T-cell (primary cell): ENCODE data around the gene MYLIP. TPM values are rescaled to one million over a fixed set of nuclear protein-coding genes. Genes with fewer than 3 reads are reported as not detected.

Source experiments
- ATAC-seq, 4 experiments: fragments of 200-7000 bp in 3 of 4; fragments of 150-1000 bp in 1 of 4; cut with Tn5 transposase; replicated peaks in 1 of 4; 1 replicate in 3 of 4; 2 replicates in 1 of 4; pipeline ENCODE4 v1.10.0; 2021; ENCODE audit warnings: moderate library complexity in 3 of 4, mild to moderate bottlenecking in 2 of 4, moderate number of reproducible peaks in 1 of 4
- CTCF ChIA-PET, 2 donors: fragments of 300-600 bp; sonication (Branson Sonifier 250); formaldehyde crosslinking; loops; one replicate each; lab custom pipeline; 2022; ENCODE audit warnings: antibody characterized with exemption in 2 of 2; lab: Charles Lee
- POLR2A ChIA-PET, 2 donors: fragments of 300-600 bp; sonication (Branson Sonifier 250); formaldehyde crosslinking; loops; one replicate each; lab custom pipeline; 2022; ENCODE audit warnings: antibody characterized with exemption in 2 of 2; lab: Charles Lee
- DNase-seq, 35 experiments: peaks; one replicate each; pipeline versions ENCODE4 v3.0.0 to v3.0.0-alpha.2; 2013 to 2023
- H3K27ac ChIP-seq: one replicate; pipeline ENCODE4 v1.5.1; 2013; ENCODE audit warnings: low read length
- H3K27me3 ChIP-seq, 2 experiments: replicated peaks in 1 of 2; 1 replicate in 1 of 2; 2 replicates in 1 of 2; pipeline versions ENCODE4 v1.6.1 to v1.7.0; 2013; ENCODE audit warnings: low read length in 1 of 2, mixed read lengths in 1 of 2; ENCODE audit not compliant: control insufficient read depth in 2 of 2, insufficient read depth in 2 of 2; ENCODE audit errors: extremely low read depth in 1 of 2
- H3K36me3 ChIP-seq, 2 donors: 1 replicate in 1 of 2; 2 replicates in 1 of 2; pipeline versions ENCODE4 v1.6.1 to v1.7.0; 2013; ENCODE audit warnings: low read length in 1 of 2; ENCODE audit not compliant: control insufficient read depth in 2 of 2, insufficient read depth in 1 of 2; ENCODE audit errors: extremely low read depth in 1 of 2
- H3K4me1 ChIP-seq, 2 experiments: 1 replicate in 1 of 2; 2 replicates in 1 of 2; pipeline versions ENCODE4 v1.6.1 to v1.7.0; 2013; ENCODE audit warnings: low read length in 2 of 2, mixed read lengths in 1 of 2; ENCODE audit not compliant: insufficient read depth in 2 of 2, control insufficient read depth in 1 of 2; ENCODE audit errors: extremely low read depth in 1 of 2
- H3K4me3 ChIP-seq, 2 donors: 1 replicate in 1 of 2; 2 replicates in 1 of 2; pipeline versions ENCODE4 v1.5.1 to v1.7.0; 2013; ENCODE audit warnings: mild to moderate bottlenecking in 2 of 2, low read length in 1 of 2, moderate library complexity in 1 of 2; ENCODE audit not compliant: control insufficient read depth in 1 of 2; ENCODE audit errors: extremely low read depth in 1 of 2
- H3K9me3 ChIP-seq: 2 replicates; pipeline ENCODE4 v1.7.0; 2013
- H3K27ac Mint-ChIP-seq, 2 donors: one replicate each; pipeline ENCODE4 v1.8.0; 2020 to 2021; ENCODE audit warnings: mild to moderate bottlenecking in 2 of 2, mixed read lengths in 2 of 2
- H3K27me3 Mint-ChIP-seq, 2 donors: one replicate each; pipeline ENCODE4 v1.8.0; 2021 to 2022; ENCODE audit warnings: mixed read lengths in 2 of 2
- H3K36me3 Mint-ChIP-seq: one replicate; pipeline ENCODE4 v1.8.0; 2021; ENCODE audit warnings: mixed read lengths
- H3K4me1 Mint-ChIP-seq, 3 donors: one replicate each; pipeline ENCODE4 v1.8.0; 2020 to 2022; ENCODE audit warnings: mixed read lengths in 3 of 3, mild to moderate bottlenecking in 1 of 3
- H3K4me3 Mint-ChIP-seq, 3 donors: one replicate each; pipeline ENCODE4 v1.8.0; 2020 to 2022; ENCODE audit warnings: mild to moderate bottlenecking in 3 of 3, mixed read lengths in 3 of 3, moderate library complexity in 3 of 3
- H3K9me3 Mint-ChIP-seq, 3 donors: one replicate each; pipeline ENCODE4 v1.8.0; 2020 to 2022; ENCODE audit warnings: mixed read lengths in 3 of 3
- WGBS: methylation state at CpG from one replicate; pipeline ENCODE4 v1.1.5; 2013; ENCODE audit warnings: missing lambda C conversion rate; ENCODE audit not compliant: insufficient coverage; 5-methylcytosine and 5-hydroxymethylcytosine counted together
- total RNA-seq, 35 experiments: library from RNA in 6 of 35; stranded (reverse) in 6 of 35; fragments of 120-200 nt in 1 of 35; gene quantifications; one replicate each; pipeline versions ENCODE4 v1.2.1 to v1.2.4 and lab custom pipeline; 2013 to 2026

Gene MYLIP
- total RNA-seq, 5 donors from 2014 or later (not counting 1 experiment from before 2014, with no cell fraction given), result 18.4 to 210 (median 19.9) TPM

DNA sequence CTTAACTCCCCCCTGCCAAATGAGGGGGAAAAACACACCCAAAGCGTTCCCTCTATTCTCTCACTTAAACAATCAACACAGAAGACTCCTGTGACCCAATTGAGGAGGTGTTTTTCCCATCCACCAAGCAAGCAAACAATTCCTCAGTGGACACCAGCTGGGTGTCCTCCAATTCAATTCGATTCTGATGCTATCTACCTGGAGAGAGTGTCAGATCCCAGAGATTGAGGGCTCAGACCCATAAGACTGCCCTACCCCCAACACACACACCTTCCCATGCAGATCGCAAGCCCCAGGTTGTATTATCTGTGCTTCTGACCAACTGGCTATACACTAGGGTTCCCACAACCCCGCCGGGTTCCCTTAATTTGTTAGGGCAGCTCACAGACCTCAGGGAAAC, 36.8 kb downstream of the MYLIP start:
- Histone ChIP-seq H3K36me3 (no peaks in the 10 kb centered on the region), H3K27me3 (no peaks in the 10 kb centered on the region), H3K4me3 (no peak overlapping the region), H3K27ac (no peak overlapping the region), H3K4me1 (peaks cover 2 to 11% of the 10 kb centered on the region in 2 experiments), H3K9me3 (no peaks in the 10 kb centered on the region)
- no CpG with 5 or more reads among the region's 5 CpGs for WGBS
- no peak overlapping the region for H3K27ac Mint-ChIP-seq
- no peak overlapping the region for H3K4me3 Mint-ChIP-seq
- ChIA-PET CTCF (interaction anchor here in 1 of 2 donors (1.9 kb wide), 1 partner anchor 30 kb away, joined by 4 read pairs; no protein-coding TSS in a partner anchor), POLR2A (no interaction called here)
- no peaks in the 10 kb centered on the region for H3K36me3 Mint-ChIP-seq
- H3K4me1 Mint-ChIP-seq, result peaks cover 32 to 40% (median 33%) of the 10 kb centered on the region in 3 donors
- H3K9me3 Mint-ChIP-seq, result no peaks in the 10 kb centered on the region
- ATAC-seq (no peak), DNase-seq (no peak)
- H3K27me3 Mint-ChIP-seq, result peaks cover 0 to under 1% of the 10 kb centered on the region in 2 donors

DNA sequence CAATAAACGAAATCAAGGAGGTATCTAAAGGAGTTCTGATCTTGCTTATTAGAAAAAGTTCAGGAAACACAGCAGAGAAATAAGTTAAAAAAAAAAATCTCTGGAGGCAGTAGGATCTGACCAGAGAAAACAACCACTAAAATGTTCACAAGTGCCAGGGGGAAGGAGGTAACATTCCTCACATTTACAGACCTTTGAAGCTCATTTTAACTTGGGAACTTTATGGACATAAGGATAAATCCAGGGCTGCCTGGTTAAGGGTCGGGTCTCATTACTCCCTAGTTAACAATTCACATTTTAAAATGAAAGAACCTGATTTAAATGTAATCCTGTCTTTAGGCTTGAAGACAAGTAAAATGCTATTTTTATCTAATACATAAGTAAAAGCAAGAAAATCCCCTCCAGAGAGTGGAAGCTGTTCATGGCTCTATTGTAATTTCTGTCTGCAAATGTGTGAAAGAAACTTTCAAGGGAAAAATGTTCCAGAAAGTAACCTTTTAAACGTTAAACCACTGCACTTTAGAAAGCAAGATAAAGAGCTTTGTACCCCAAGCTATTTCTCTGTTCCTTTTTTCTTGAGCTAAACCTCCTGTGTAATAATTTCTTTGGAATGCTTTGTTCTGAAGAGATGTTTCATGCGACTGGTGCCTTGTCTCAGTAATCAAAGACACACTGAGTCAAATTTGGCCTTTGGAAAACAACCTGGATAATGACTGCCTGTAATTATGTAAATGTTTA, 38.2 kb downstream of the MYLIP start:
- H3K9me3 ChIP-seq, result no peaks in the 10 kb centered on the region
- peaks cover 25 to 34% (median 28%) of the 10 kb centered on the region in 3 donors for H3K4me1 Mint-ChIP-seq
- no peaks in the 10 kb centered on the region for H3K36me3 ChIP-seq
- peaks cover 0 to 6% of the 10 kb centered on the region in 2 donors for H3K27me3 Mint-ChIP-seq
- ATAC-seq, result no peak
- no peaks in the 10 kb centered on the region for H3K36me3 Mint-ChIP-seq
- H3K9me3 Mint-ChIP-seq, result no peaks in the 10 kb centered on the region
- DNase-seq, result no peak
- H3K4me3 ChIP-seq, result no peak overlapping the region
- CTCF ChIA-PET, result interaction anchor here in 1 of 2 donors (1.9 kb wide), 1 partner anchor 31 kb away, joined by 4 read pairs; no protein-coding TSS in a partner anchor
- H3K27me3 ChIP-seq, result no peaks in the 10 kb centered on the region
- peaks cover 2 to 11% of the 10 kb centered on the region in 2 experiments for H3K4me1 ChIP-seq
- H3K27ac Mint-ChIP-seq, result no peak overlapping the region
- POLR2A ChIA-PET, result interaction anchor here in 1 of 2 donors (0.5 to 0.6 kb wide), 2 partner anchors 118 to 465 kb away, joined by 3 to 12 read pairs; no protein-coding TSS in a partner anchor
- H3K4me3 Mint-ChIP-seq, result no peak overlapping the region
- H3K27ac ChIP-seq, result no peak overlapping the region
- no CpG with 5 or more reads among the region's 4 CpGs for WGBS

DNA sequence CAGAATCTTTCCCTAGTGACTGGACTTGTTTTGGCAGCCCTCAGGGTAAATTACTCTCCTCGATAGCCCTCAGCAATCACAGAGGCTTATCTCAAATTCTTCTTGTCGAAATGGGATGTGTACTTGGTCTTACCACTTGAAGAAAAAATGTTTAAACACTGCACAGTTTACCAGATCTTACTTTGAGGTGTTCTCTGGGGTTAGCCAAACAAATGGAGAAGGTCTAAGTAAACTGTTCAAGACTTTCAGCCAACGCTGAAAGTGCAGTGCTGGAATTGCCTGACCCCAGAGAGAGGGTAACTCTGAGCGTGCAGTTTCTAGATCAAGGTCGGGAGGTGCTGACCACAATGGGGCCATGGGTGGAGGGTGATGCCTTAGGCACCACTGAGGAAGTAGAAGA, 39.2 kb downstream of the MYLIP start:
- peak in 10 of 35 experiments; percentile 13 to 32 (median 20) for DNase-seq
- Mint-ChIP-seq H3K27ac (peak overlapping the region in 1 of 2 donors; percentile 12), H3K9me3 (no peaks in the 10 kb centered on the region), H3K4me1 (peaks cover 19 to 30% (median 20%) of the 10 kb centered on the region in 3 donors), H3K36me3 (no peaks in the 10 kb centered on the region), H3K27me3 (peaks cover 0 to 9% of the 10 kb centered on the region in 2 donors), H3K4me3 (no peak overlapping the region)
- POLR2A ChIA-PET, result no interaction called here
- Histone ChIP-seq H3K9me3 (no peaks in the 10 kb centered on the region), H3K36me3 (no peaks in the 10 kb centered on the region), H3K4me1 (peaks cover 2 to 11% of the 10 kb centered on the region in 2 experiments), H3K27ac (no peak overlapping the region), H3K4me3 (no peak overlapping the region), H3K27me3 (no peaks in the 10 kb centered on the region)
- CTCF ChIA-PET, result no interaction called here
- WGBS, result 27% methylated on average over 3 of the region's 5 CpGs
- ATAC-seq, result peak in 3 of 4 experiments; percentile 41 to 65 (median 55)

DNA sequence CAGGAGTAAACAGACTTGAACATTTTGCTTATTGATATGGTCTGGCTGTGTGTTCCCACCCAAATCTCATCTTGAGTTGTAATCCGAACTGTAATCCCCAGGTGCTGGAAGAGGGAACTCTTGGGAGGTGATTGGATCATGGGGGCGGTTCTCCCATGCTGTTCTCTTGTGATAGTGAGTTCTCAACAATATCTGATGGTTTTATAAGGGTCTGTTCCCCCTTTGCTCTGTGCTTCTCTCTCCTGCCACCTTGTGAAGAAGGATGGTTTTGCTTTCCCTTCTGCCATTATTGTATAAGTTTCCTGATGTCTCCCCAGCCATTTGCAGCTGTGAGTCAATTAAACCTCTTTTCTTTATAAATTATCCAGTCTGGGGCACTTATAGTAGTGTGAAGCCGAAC, 40.0 kb downstream of the MYLIP start:
- no peaks in the 10 kb centered on the region for H3K9me3 ChIP-seq
- Mint-ChIP-seq H3K4me1 (peaks cover 17 to 27% (median 17%) of the 10 kb centered on the region in 3 donors), H3K9me3 (no peaks in the 10 kb centered on the region), H3K36me3 (no peaks in the 10 kb centered on the region), H3K4me3 (no peak overlapping the region), H3K27ac (no peak overlapping the region), H3K27me3 (peaks cover 0 to 13% of the 10 kb centered on the region in 2 donors)
- H3K27ac ChIP-seq, result no peak overlapping the region
- CTCF ChIA-PET, result interaction anchor here (0.6 to 1.9 kb wide), 4 partner anchors 13 to 35 kb away, joined by 4 to 6 read pairs (median 4); no protein-coding TSS in a partner anchor
- H3K27me3 ChIP-seq, result no peaks in the 10 kb centered on the region
- 90% methylated on average over 2 of the region's 3 CpGs for WGBS
- no peaks in the 10 kb centered on the region for H3K36me3 ChIP-seq
- POLR2A ChIA-PET, result interaction anchor here in 1 of 2 donors (1.3 kb wide), 1 partner anchor 40 kb away, joined by 3 read pairs; no protein-coding TSS in a partner anchor
- peaks cover 5 to 13% of the 10 kb centered on the region in 2 experiments for H3K4me1 ChIP-seq
- DNase-seq (peak in 2 of 35 experiments; percentile 11 to 50), ATAC-seq (peak in 2 of 4 experiments; percentile 32 to 68)
- no peak overlapping the region for H3K4me3 ChIP-seq

DNA sequence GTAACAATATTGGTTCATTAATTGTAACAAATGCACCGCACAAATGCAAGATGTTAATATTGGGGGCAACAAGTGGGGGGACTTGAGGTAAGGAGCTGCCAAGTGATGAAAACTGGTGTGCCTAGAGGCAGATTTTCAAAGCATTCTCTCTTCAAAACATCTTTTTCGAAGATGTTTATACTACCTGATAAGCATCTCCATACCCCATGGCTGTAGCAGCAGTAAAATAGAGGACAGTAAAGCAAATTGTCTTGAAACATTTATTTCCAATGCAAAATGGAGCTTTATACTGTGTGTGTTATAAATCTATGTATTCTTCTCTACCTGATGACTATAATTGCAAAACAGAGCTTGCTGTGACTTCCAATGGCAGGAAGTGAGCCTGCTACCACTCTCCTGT, 42.5 kb downstream of the MYLIP start:
- Mint-ChIP-seq H3K36me3 (no peaks in the 10 kb centered on the region), H3K4me1 (peaks cover 24 to 32% (median 26%) of the 10 kb centered on the region in 3 donors), H3K27ac (no peak overlapping the region), H3K27me3 (peaks cover 1 to 13% of the 10 kb centered on the region in 2 donors), H3K4me3 (no peak overlapping the region), H3K9me3 (no peaks in the 10 kb centered on the region)
- ChIA-PET CTCF (no interaction called here), POLR2A (no interaction called here)
- H3K9me3 ChIP-seq, result no peaks in the 10 kb centered on the region
- DNase-seq (no peak), ATAC-seq (no peak)
- no peak overlapping the region for H3K4me3 ChIP-seq
- H3K36me3 ChIP-seq, result no peaks in the 10 kb centered on the region
- no peak overlapping the region for H3K27ac ChIP-seq
- peaks cover 12 to 13% of the 10 kb centered on the region in 2 experiments for H3K4me1 ChIP-seq
- WGBS, result no CpG with 5 or more reads among the region's 2 CpGs
- no peaks in the 10 kb centered on the region for H3K27me3 ChIP-seq

DNA sequence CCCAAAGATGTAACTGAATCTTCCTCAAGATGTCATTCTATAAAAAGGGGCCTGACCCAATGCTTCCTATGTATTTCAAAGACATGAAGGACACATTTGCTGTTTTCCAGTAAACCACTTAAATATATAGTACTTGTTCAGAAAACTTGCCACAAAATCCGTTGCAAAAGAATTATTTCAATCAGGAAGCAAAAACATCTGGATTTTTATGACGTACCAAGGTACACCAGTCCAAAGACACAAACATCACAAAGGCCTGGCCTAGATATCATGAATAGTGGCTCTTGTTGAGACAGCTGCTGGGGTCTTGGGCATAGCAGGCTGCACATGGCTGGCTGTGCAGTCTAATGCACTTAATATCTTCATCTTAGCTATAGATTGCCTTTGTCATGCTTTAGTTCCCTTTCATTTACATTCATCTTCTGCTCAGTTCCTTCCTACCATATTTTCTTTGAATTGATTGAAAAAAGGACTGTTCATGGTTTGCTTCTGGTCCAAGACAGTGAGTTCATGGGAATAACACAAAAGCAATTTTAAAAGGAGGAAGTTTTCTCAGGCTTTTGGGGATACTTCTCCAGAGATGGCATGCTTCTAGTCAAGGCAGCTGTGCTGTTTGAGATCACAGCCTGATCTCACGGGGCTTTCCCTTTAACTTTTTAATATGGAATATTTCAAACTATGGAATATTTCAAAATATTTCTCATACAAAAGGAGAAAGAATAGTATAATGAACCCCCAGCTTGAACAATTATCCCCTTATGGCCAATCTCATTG, 44.5 kb downstream of the MYLIP start:
- Histone ChIP-seq H3K27ac (no peak overlapping the region), H3K36me3 (no peaks in the 10 kb centered on the region), H3K27me3 (no peaks in the 10 kb centered on the region), H3K4me1 (peaks cover 7 to 12% of the 10 kb centered on the region in 2 experiments), H3K9me3 (no peaks in the 10 kb centered on the region), H3K4me3 (no peak overlapping the region)
- Mint-ChIP-seq H3K4me1 (peaks cover 18 to 27% (median 21%) of the 10 kb centered on the region in 3 donors), H3K9me3 (peaks cover under 1 to 3% (median under 1%) of the 10 kb centered on the region in 3 donors), H3K27ac (no peak overlapping the region), H3K36me3 (peaks cover 3% of the 10 kb centered on the region), H3K27me3 (peaks cover 1 to 13% of the 10 kb centered on the region in 2 donors), H3K4me3 (no peak overlapping the region)
- ChIA-PET POLR2A (no interaction called here), CTCF (no interaction called here)
- WGBS, result 100% methylated on average over 1 of the region's 3 CpGs
- ATAC-seq (no peak), DNase-seq (no peak)
